GM12892 (cell line): ENCODE measurements around the gene LMF2.

ENCODE experiments used
- POLR2AphosphoS5 ChIP-seq: IDR thresholded peaks from 2 replicates; pipeline ENCODE4 v1.6.1; 2011; ENCODE audit warnings: low read depth, low read length, control low read depth
- TAF1 ChIP-seq: IDR thresholded peaks from 2 replicates; pipeline ENCODE4 v1.6.1; 2011; ENCODE audit warnings: low read depth, mild to moderate bottlenecking, control low read depth, low read length, borderline replicate concordance

GRCh38 chr22:50546326-50547262 lies 39.1 kb upstream of the LMF2 start:
- TF ChIP-seq POLR2AphosphoS5 (no peak), TAF1 (no peak)
